ENCODE measurements around the gene LIFR. TPM values are rescaled to one million over a fixed set of nuclear protein-coding genes. Genes with fewer than 3 reads are reported as not detected.

LIFR gene
- total RNA-seq, 1 experiment from 2014 or later, result 22.0 TPM

DNA sequence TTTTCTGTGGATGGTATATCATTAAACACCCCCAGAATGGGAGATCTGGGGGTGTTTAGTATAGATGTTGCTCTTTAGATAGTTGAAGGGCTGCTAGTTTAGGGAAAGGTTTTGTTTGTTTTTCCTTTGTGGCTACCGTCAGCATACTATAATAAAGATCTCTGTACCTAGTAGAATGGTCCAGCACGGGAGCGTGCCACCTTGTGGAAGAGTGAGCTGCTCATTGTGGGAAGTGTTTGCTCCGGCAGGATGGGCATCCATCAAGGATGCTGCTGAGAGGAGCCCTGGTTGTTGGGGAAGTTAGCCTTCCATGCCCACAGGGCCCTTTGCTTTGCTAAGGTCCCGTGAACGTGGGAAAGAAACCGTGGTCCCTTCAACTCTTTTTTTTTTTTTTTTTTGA lies 113.1 kb downstream of the LIFR start:
- no peak overlapping the region for H2AFZ ChIP-seq
- no peaks in the 10 kb centered on the region for H3K9me3 ChIP-seq (ENCODE audit: insufficient read depth, low read depth)
- no peak for DNase-seq
- H3K27me3 ChIP-seq (ENCODE audit: insufficient read depth, low read depth), result no peaks in the 10 kb centered on the region
- ChIA-PET POLR2A (ENCODE audit: unreplicated experiment) (no interaction called here), CTCF (interaction anchor here (0.7 to 1.2 kb wide), 2 partner anchors 108 to 367 kb away, joined by 3 to 14 read pairs; no protein-coding TSS in a partner anchor)
- no TSS peak for BruUV-seq (replicated peaks)
- H3K36me3 ChIP-seq (ENCODE audit: low read depth), result no peaks in the 10 kb centered on the region
- no peak overlapping the region for H3K27ac ChIP-seq
- intact Hi-C loops (cut with micrococcal nuclease; ENCODE audit: unreplicated experiment), result loop anchor here (5.0 kb wide), 2 partner anchors 154 to 1031 kb away; no protein-coding TSS in a partner anchor
- H3K4me3 ChIP-seq, result no peak overlapping the region
- no peak overlapping the region for H3K4me2 ChIP-seq
- H3K4me1 ChIP-seq (replicated peaks; ENCODE audit: insufficient read depth), result no peaks in the 10 kb centered on the region
- no peaks in the 10 kb centered on the region for H3K79me2 ChIP-seq (ENCODE audit: low read depth)
- H3F3A ChIP-seq (ENCODE audit: insufficient read depth, low read depth), result no peaks in the 10 kb centered on the region
- TF ChIP-seq EZH2 (IDR thresholded peaks at IDR 0.05; ENCODE audit: low read depth), result no peak
- TF ChIP-seq, protein P1, sequence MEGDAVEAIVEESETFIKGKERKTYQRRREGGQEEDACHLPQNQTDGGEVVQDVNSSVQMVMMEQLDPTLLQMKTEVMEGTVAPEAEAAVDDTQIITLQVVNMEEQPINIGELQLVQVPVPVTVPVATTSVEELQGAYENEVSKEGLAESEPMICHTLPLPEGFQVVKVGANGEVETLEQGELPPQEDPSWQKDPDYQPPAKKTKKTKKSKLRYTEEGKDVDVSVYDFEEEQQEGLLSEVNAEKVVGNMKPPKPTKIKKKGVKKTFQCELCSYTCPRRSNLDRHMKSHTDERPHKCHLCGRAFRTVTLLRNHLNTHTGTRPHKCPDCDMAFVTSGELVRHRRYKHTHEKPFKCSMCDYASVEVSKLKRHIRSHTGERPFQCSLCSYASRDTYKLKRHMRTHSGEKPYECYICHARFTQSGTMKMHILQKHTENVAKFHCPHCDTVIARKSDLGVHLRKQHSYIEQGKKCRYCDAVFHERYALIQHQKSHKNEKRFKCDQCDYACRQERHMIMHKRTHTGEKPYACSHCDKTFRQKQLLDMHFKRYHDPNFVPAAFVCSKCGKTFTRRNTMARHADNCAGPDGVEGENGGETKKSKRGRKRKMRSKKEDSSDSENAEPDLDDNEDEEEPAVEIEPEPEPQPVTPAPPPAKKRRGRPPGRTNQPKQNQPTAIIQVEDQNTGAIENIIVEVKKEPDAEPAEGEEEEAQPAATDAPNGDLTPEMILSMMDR (conservative IDR thresholded peaks at IDR 0.05), result no peak
- no peaks in the 10 kb centered on the region for H4K20me1 ChIP-seq (ENCODE audit: insufficient read depth)
- H3K9me2 ChIP-seq (ENCODE audit: insufficient read depth), result no peaks in the 10 kb centered on the region

DNA sequence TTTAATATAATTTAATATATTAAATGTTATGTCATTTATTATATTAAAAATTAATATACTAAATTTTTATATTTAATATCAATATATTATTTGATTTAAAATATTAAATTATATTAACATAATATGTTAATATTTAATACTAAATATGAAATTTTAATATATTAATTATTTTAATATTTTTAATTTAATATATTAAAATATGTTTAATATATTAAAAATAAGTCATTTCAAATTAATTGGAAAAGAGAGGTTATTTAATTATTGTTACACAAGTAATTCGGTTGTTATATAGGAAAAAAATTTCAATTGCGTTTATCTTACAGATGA lies 114.2 kb downstream of the LIFR start:
- no TSS peak for BruUV-seq (replicated peaks)
- Histone ChIP-seq H3K27ac (no peak overlapping the region), H3K27me3 (ENCODE audit: insufficient read depth, low read depth) (peaks cover 4% of the 10 kb centered on the region), H3K9me2 (ENCODE audit: insufficient read depth) (no peaks in the 10 kb centered on the region), H4K20me1 (ENCODE audit: insufficient read depth) (no peaks in the 10 kb centered on the region), H3K4me3 (no peak overlapping the region), H3K36me3 (ENCODE audit: low read depth) (no peaks in the 10 kb centered on the region), H3F3A (ENCODE audit: insufficient read depth, low read depth) (no peaks in the 10 kb centered on the region), H3K4me2 (no peak overlapping the region), H3K9me3 (ENCODE audit: insufficient read depth, low read depth) (no peaks in the 10 kb centered on the region), H2AFZ (no peak overlapping the region), H3K4me1 (replicated peaks; ENCODE audit: insufficient read depth) (no peaks in the 10 kb centered on the region), H3K79me2 (ENCODE audit: low read depth) (no peaks in the 10 kb centered on the region)
- DNase-seq, result no peak
- intact Hi-C loops (cut with micrococcal nuclease; ENCODE audit: unreplicated experiment), result loop anchor here (5.0 kb wide), 2 partner anchors 155 to 1030 kb away; no protein-coding TSS in a partner anchor
- POLR2A ChIA-PET (ENCODE audit: unreplicated experiment), result interaction anchor here (0.5 to 0.7 kb wide), 7 partner anchors 12 to 606 kb away, joined by 3 to 9 read pairs (median 3); no protein-coding TSS in a partner anchor
- TF ChIP-seq, protein P1 (conservative IDR thresholded peaks at IDR 0.05), result no peak
- no peak for TF ChIP-seq EZH2 (IDR thresholded peaks at IDR 0.05; ENCODE audit: low read depth)
- CTCF ChIA-PET, result interaction anchor here (0.5 to 2.8 kb wide), 56 partner anchors 8 to 1263 kb away, joined by 3 to 183 read pairs (median 5); no protein-coding TSS in a partner anchor

DNA sequence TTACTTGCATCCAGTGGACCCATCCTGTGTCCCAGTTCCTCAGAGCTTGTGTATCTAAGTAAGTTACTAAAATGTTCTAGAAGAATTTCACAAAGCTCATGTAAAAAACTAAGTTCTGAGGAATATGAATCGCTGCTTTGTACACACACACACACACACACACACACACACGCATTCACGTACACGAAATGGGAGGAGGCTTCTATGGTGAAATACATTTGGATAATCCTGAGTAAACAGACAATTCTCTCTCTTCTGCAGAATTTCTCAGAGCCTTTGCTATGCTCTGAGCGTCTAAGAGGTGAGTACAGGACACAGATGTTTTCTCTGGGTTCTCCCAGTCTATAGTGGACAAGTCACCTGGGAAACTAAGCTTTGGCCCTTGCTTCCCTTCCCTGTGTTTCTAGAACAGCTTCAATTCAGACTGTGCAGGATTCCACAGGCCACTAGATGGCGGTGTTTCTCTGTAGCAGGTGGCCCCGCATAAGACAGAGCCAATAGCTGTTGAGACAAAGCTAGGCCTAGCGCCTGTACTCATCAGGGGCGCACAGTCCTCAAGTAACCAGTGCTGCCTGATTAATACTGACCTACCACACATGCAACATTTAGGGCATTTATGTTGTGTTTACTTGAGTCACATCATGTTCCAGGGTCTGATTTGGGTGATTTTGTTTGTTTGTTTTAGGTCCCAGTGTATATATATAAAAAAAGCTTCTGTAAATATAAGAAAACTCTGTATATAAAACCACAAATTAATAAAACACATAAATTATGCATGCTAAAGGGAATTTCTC lies 114.8 kb downstream of the LIFR start:
- CTCF ChIA-PET, result interaction anchor here (0.5 to 2.8 kb wide), 61 partner anchors 9 to 1264 kb away, joined by 3 to 183 read pairs (median 5); no protein-coding TSS in a partner anchor
- TF ChIP-seq EZH2 (IDR thresholded peaks at IDR 0.05; ENCODE audit: low read depth), result no peak
- TF ChIP-seq, protein P1 (conservative IDR thresholded peaks at IDR 0.05), result peak; percentile 99
- Histone ChIP-seq H4K20me1 (ENCODE audit: insufficient read depth) (no peaks in the 10 kb centered on the region), H3F3A (ENCODE audit: insufficient read depth, low read depth) (no peaks in the 10 kb centered on the region), H3K4me2 (no peak overlapping the region), H3K79me2 (ENCODE audit: low read depth) (no peaks in the 10 kb centered on the region), H3K9me2 (ENCODE audit: insufficient read depth) (no peaks in the 10 kb centered on the region), H3K27ac (no peak overlapping the region), H3K4me1 (replicated peaks; ENCODE audit: insufficient read depth) (no peaks in the 10 kb centered on the region), H3K36me3 (ENCODE audit: low read depth) (no peaks in the 10 kb centered on the region), H3K4me3 (no peak overlapping the region), H3K27me3 (ENCODE audit: insufficient read depth, low read depth) (peaks cover 10% of the 10 kb centered on the region), H2AFZ (no peak overlapping the region), H3K9me3 (ENCODE audit: insufficient read depth, low read depth) (no peaks in the 10 kb centered on the region)
- peak; percentile 79 to 96 for DNase-seq
- intact Hi-C loops (cut with micrococcal nuclease; ENCODE audit: unreplicated experiment), result loop anchor here (1.0 to 5.0 kb wide), 9 partner anchors 58 to 1029 kb away; partner anchors contain the start of gene LIFR
- POLR2A ChIA-PET (ENCODE audit: unreplicated experiment), result interaction anchor here (0.5 to 0.7 kb wide), 12 partner anchors 12 to 1292 kb away, joined by 3 to 26 read pairs (median 3); partner anchors contain the start of gene FYB1
- no TSS peak for BruUV-seq (replicated peaks)

Measured in PC-9 (cell line).